Activated CD4-positive, alpha-beta T cell treated with anti-CD3 and anti-CD28 coated beads, Interleukin-2, amount 10 ng/mL, durations not matched to agents 24 days and 14 days (primary cell): ENCODE data around the gene RPS17. TPM values are rescaled to one million over a fixed set of nuclear protein-coding genes. Genes with fewer than 3 reads are reported as not detected.

Experiments
- DNase-seq: peaks from one replicate; pipeline ENCODE4 v3.0.0; 2022
- H3K27ac Mint-ChIP-seq: one replicate; pipeline ENCODE4 v1.8.0; 2022; ENCODE audit warnings: mild to moderate bottlenecking, mixed read lengths
- H3K27me3 Mint-ChIP-seq: one replicate; pipeline ENCODE4 v1.8.0; 2022; ENCODE audit warnings: mixed read lengths
- H3K36me3 Mint-ChIP-seq: one replicate; pipeline ENCODE4 v1.8.0; 2022; ENCODE audit warnings: low read depth, mild to moderate bottlenecking, mixed read lengths
- H3K4me1 Mint-ChIP-seq: one replicate; pipeline ENCODE4 v1.8.0; 2021; ENCODE audit warnings: mixed read lengths
- H3K4me3 Mint-ChIP-seq: one replicate; pipeline ENCODE4 v1.8.0; 2022; ENCODE audit warnings: mild to moderate bottlenecking, moderate library complexity, mixed read lengths
- H3K9me3 Mint-ChIP-seq: one replicate; pipeline ENCODE4 v1.8.0; 2021; ENCODE audit warnings: mixed read lengths
- intact Hi-C: fragments of 100-400 bp; cut with micrococcal nuclease; formaldehyde crosslinking; loops from one replicate; pipeline ENCODE4 v1.15.1; 2023
- total RNA-seq: library from RNA; stranded (reverse); gene quantifications from 2 replicates; pipeline ENCODE4 v1.2.3, GENCODE V29; 2022

RPS17 gene
- total RNA-seq, 1 donor from 2014 or later, result 2,728 TPM

- Mint-ChIP-seq H3K27ac (no peak overlapping the region), H3K9me3 (no peaks in the 10 kb centered on the region), H3K36me3 (no peaks in the 10 kb centered on the region), H3K4me3 (no peak overlapping the region), H3K27me3 (peaks cover 40% of the 10 kb centered on the region), H3K4me1 (no peaks in the 10 kb centered on the region)
- no peak for DNase-seq
- intact Hi-C loops, result no loop called here
These were observed 16.2 kb upstream of the RPS17 start for GRCh38 chr15:82556315-82557035.

GRCh38 chr15:82554849-82555248, 14.6 kb upstream of the RPS17 start:
- Mint-ChIP-seq H3K27ac (no peak overlapping the region), H3K4me3 (no peak overlapping the region), H3K36me3 (no peaks in the 10 kb centered on the region)

GRCh38 chr15:82554351-82554750, 14.1 kb upstream of the RPS17 start:
- Mint-ChIP-seq H3K4me1 (peaks cover 2% of the 10 kb centered on the region), H3K9me3 (no peaks in the 10 kb centered on the region), H3K4me3 (no peak overlapping the region), H3K27ac (no peak overlapping the region), H3K27me3 (peaks cover 42% of the 10 kb centered on the region), H3K36me3 (no peaks in the 10 kb centered on the region)
- DNase-seq, result no peak
- intact Hi-C loops, result no loop called here

More at GRCh38 chr15:82554849-82555248, 14.6 kb upstream of the RPS17 start:
- peaks cover 42% of the 10 kb centered on the region for H3K27me3 Mint-ChIP-seq
- H3K4me1 Mint-ChIP-seq, result peaks cover 2% of the 10 kb centered on the region
- intact Hi-C loops, result no loop called here
- H3K9me3 Mint-ChIP-seq, result no peaks in the 10 kb centered on the region
- no peak for DNase-seq

GRCh38 chr15:82553846-82554245, 13.6 kb upstream of the RPS17 start:
- Mint-ChIP-seq H3K27me3 (peaks cover 42% of the 10 kb centered on the region), H3K4me1 (peaks cover 2% of the 10 kb centered on the region), H3K4me3 (no peak overlapping the region), H3K36me3 (no peaks in the 10 kb centered on the region), H3K27ac (no peak overlapping the region), H3K9me3 (no peaks in the 10 kb centered on the region)
- no peak for DNase-seq
- intact Hi-C loops, result no loop called here

GRCh38 chr15:82552861-82553260, 12.6 kb upstream of the RPS17 start:
- no peaks in the 10 kb centered on the region for H3K9me3 Mint-ChIP-seq
- peaks cover 7% of the 10 kb centered on the region for H3K4me1 Mint-ChIP-seq
- DNase-seq, result no peak
- intact Hi-C loops, result no loop called here
- no peak overlapping the region for H3K4me3 Mint-ChIP-seq
- H3K36me3 Mint-ChIP-seq, result no peaks in the 10 kb centered on the region
- H3K27ac Mint-ChIP-seq, result no peak overlapping the region
- peaks cover 39% of the 10 kb centered on the region for H3K27me3 Mint-ChIP-seq

- Mint-ChIP-seq H3K36me3 (no peaks in the 10 kb centered on the region), H3K27me3 (peaks cover 37% of the 10 kb centered on the region), H3K4me1 (peaks cover 7% of the 10 kb centered on the region), H3K4me3 (no peak overlapping the region), H3K9me3 (no peaks in the 10 kb centered on the region), H3K27ac (no peak overlapping the region)
- intact Hi-C loops, result no loop called here
- DNase-seq, result no peak
These were observed 11.5 kb upstream of the RPS17 start for GRCh38 chr15:82551646-82552247.

GRCh38 chr15:82549199-82549665, 9.0 kb upstream of the RPS17 start:
- Mint-ChIP-seq H3K4me3 (no peak overlapping the region), H3K9me3 (no peaks in the 10 kb centered on the region), H3K27me3 (peaks cover 35% of the 10 kb centered on the region), H3K4me1 (peaks cover 7% of the 10 kb centered on the region), H3K27ac (no peak overlapping the region), H3K36me3 (no peaks in the 10 kb centered on the region)
- DNase-seq, result no peak
- intact Hi-C loops, result no loop called here

- no peak overlapping the region for H3K4me3 Mint-ChIP-seq
- no peaks in the 10 kb centered on the region for H3K36me3 Mint-ChIP-seq
- H3K27me3 Mint-ChIP-seq, result peaks cover 34% of the 10 kb centered on the region
- intact Hi-C loops, result no loop called here
- H3K4me1 Mint-ChIP-seq, result peaks cover 7% of the 10 kb centered on the region
- DNase-seq, result no peak
- H3K27ac Mint-ChIP-seq, result no peak overlapping the region
- no peaks in the 10 kb centered on the region for H3K9me3 Mint-ChIP-seq
These were observed 8.4 kb upstream of the RPS17 start for GRCh38 chr15:82548700-82549099.

GRCh38 chr15:82545478-82545877, 5.2 kb upstream of the RPS17 start:
- Mint-ChIP-seq H3K27me3 (peaks cover 20% of the 10 kb centered on the region), H3K27ac (no peak overlapping the region), H3K36me3 (peaks cover 3% of the 10 kb centered on the region), H3K4me1 (peaks cover 13% of the 10 kb centered on the region), H3K4me3 (no peak overlapping the region), H3K9me3 (no peaks in the 10 kb centered on the region)
- no peak for DNase-seq
- intact Hi-C loops, result no loop called here

GRCh38 chr15:82545002-82545401, 4.7 kb upstream of the RPS17 start:
- Mint-ChIP-seq H3K4me3 (no peak overlapping the region), H3K27ac (no peak overlapping the region), H3K36me3 (peaks cover 5% of the 10 kb centered on the region), H3K4me1 (peaks cover 13% of the 10 kb centered on the region), H3K9me3 (no peaks in the 10 kb centered on the region), H3K27me3 (peaks cover 15% of the 10 kb centered on the region)
- intact Hi-C loops, result no loop called here
- DNase-seq, result no peak

GRCh38 chr15:82544431-82544830, 4.2 kb upstream of the RPS17 start:
- H3K27me3 Mint-ChIP-seq, result peaks cover 15% of the 10 kb centered on the region
- DNase-seq, result no peak
- no peaks in the 10 kb centered on the region for H3K9me3 Mint-ChIP-seq
- no peak overlapping the region for H3K27ac Mint-ChIP-seq
- H3K4me1 Mint-ChIP-seq, result peaks cover 13% of the 10 kb centered on the region
- intact Hi-C loops, result loop anchor here (5.0 kb wide), 1 partner anchor 443 kb away; the partner anchor contains the start of gene RAMAC
- no peak overlapping the region for H3K4me3 Mint-ChIP-seq
- H3K36me3 Mint-ChIP-seq, result peaks cover 10% of the 10 kb centered on the region

- Mint-ChIP-seq H3K9me3 (no peaks in the 10 kb centered on the region), H3K36me3 (peaks cover 23% of the 10 kb centered on the region), H3K27me3 (peaks cover 15% of the 10 kb centered on the region), H3K4me3 (no peak overlapping the region), H3K27ac (no peak overlapping the region), H3K4me1 (peaks cover 14% of the 10 kb centered on the region)
- DNase-seq, result peak; percentile 61
- intact Hi-C loops, result loop anchor here (5.0 kb wide), 1 partner anchor 444 kb away; the partner anchor contains the start of gene RAMAC
These were observed 2.9 kb upstream of the RPS17 start for GRCh38 chr15:82543160-82543559.

GRCh38 chr15:82540984-82541431, 751 bp upstream of the RPS17 start:
- Mint-ChIP-seq H3K27ac (peak overlapping the region; percentile 82), H3K9me3 (no peaks in the 10 kb centered on the region), H3K27me3 (peaks cover 15% of the 10 kb centered on the region), H3K36me3 (peaks cover 43% of the 10 kb centered on the region), H3K4me3 (peak overlapping the region; percentile 86), H3K4me1 (peaks cover 34% of the 10 kb centered on the region)
- DNase-seq, result peak; percentile 66
- intact Hi-C loops, result loop anchor here (1.0 to 5.0 kb wide), 3 partner anchors 209 to 446 kb away; partner anchors contain the start of genes RAMAC and WHAMM

- peak overlapping the region; percentile 92 for H3K27ac Mint-ChIP-seq
- no peaks in the 10 kb centered on the region for H3K9me3 Mint-ChIP-seq
- intact Hi-C loops, result loop anchor here (1.0 to 5.0 kb wide), 4 partner anchors 211 to 528 kb away; partner anchors contain the start of genes BTBD1, RAMAC and WHAMM
- H3K27me3 Mint-ChIP-seq, result peaks cover 5% of the 10 kb centered on the region
- H3K4me1 Mint-ChIP-seq, result peaks cover 34% of the 10 kb centered on the region
- no peak for DNase-seq
- peaks cover 55% of the 10 kb centered on the region for H3K36me3 Mint-ChIP-seq
- peak overlapping the region; percentile 86 for H3K4me3 Mint-ChIP-seq
These were observed 584 bp downstream of the RPS17 start for GRCh38 chr15:82539691-82540054.
